DND-41 (cell line): Measurements from ENCODE around the gene SNAPC1.

ENCODE experiments used
- ATAC-seq: fragments of 200-7000 bp; cut with Tn5 transposase; 3 replicates; pipeline ENCODE4 v1.9.1; 2021; ENCODE audit warnings: low read depth; ENCODE audit not compliant: insufficient read depth
- DNase-seq: peaks from one replicate; pipeline ENCODE4 v3.0.0-alpha.2; 2020
- H2AFZ ChIP-seq: 2 replicates; pipeline ENCODE4 v1.6.0; 2012; ENCODE audit warnings: low read depth, low read length
- H3K27ac ChIP-seq: 2 replicates; pipeline ENCODE4 v1.5.1; 2012; ENCODE audit warnings: low read length, inconsistent platforms
- H3K27me3 ChIP-seq: fragments of 200-600 bp; sonication (generic); 2 replicates; pipeline ENCODE4 v1.6.0; 2012; ENCODE audit warnings: low read length, mild to moderate bottlenecking, inconsistent platforms; ENCODE audit not compliant: insufficient read depth, poor library complexity
- H3K36me3 ChIP-seq: 2 replicates; pipeline ENCODE4 v1.5.1; 2012; ENCODE audit warnings: low read length, inconsistent platforms; ENCODE audit not compliant: insufficient read depth
- H3K4me1 ChIP-seq: 2 replicates; pipeline ENCODE4 v1.5.1; 2012; ENCODE audit warnings: mild to moderate bottlenecking, low read length; ENCODE audit not compliant: insufficient read depth
- H3K4me2 ChIP-seq: 2 replicates; pipeline ENCODE4 v1.6.0; 2012; ENCODE audit warnings: mild to moderate bottlenecking, moderate library complexity, low read length, inconsistent platforms; ENCODE audit not compliant: insufficient read depth
- H3K4me3 ChIP-seq, 2 experiments: fragments of 200-600 bp in 1 of 2; shearing (Covaris generic) in 1 of 2; 2 replicates each; pipeline ENCODE4 v1.5.1; 2012 to 2016; ENCODE audit warnings: inconsistent platforms in 2 of 2, low read length in 2 of 2, mild to moderate bottlenecking in 2 of 2, low read depth in 1 of 2, moderate library complexity in 1 of 2
- H3K79me2 ChIP-seq: 2 replicates; pipeline ENCODE4 v1.6.0; 2012; ENCODE audit warnings: low read length, inconsistent platforms; ENCODE audit not compliant: insufficient read depth
- H3K9ac ChIP-seq: 2 replicates; pipeline ENCODE4 v1.6.0; 2012; ENCODE audit warnings: low read depth, mild to moderate bottlenecking, inconsistent platforms, low read length, moderate library complexity
- H3K9me3 ChIP-seq: 2 replicates; pipeline ENCODE4 v1.5.1; 2012; ENCODE audit warnings: low read length, moderate library complexity, mild to moderate bottlenecking, inconsistent platforms; ENCODE audit not compliant: insufficient read depth, severe bottlenecking
- H4K20me1 ChIP-seq: 2 replicates; pipeline ENCODE4 v1.6.0; 2012; ENCODE audit warnings: low read length; ENCODE audit not compliant: insufficient read depth
- EZH2 ChIP-seq: IDR thresholded peaks from 3 replicates; pipeline ENCODE4 v1.6.1; 2012; ENCODE audit warnings: borderline replicate concordance, low read depth, mild to moderate bottlenecking, moderate library complexity, low read length, inconsistent platforms; ENCODE audit not compliant: severe bottlenecking
- TF ChIP-seq, protein P1 (sequence below): IDR thresholded peaks from 2 replicates; pipeline ENCODE4 v1.5.1; 2012; ENCODE audit warnings: borderline replicate concordance, low read length, moderate library complexity, mild to moderate bottlenecking; ENCODE audit not compliant: poor library complexity, severe bottlenecking; ENCODE audit errors: extremely low read depth

The SNAPC1 gene

GRCh38 chr14:61841145-61841544, 78.9 kb downstream of the SNAPC1 start:
- no peaks in the 10 kb centered on the region for H3K79me2 ChIP-seq
- H4K20me1 ChIP-seq: no peaks in the 10 kb centered on the region
- no peak overlapping the region for H3K27ac ChIP-seq
- ATAC-seq (no peak), DNase-seq (no peak)
- H3K4me1 ChIP-seq: no peaks in the 10 kb centered on the region
- H2AFZ ChIP-seq: no peak overlapping the region
- H3K4me3 ChIP-seq: no peak overlapping the region
- peaks cover 7% of the 10 kb centered on the region for H3K27me3 ChIP-seq
- no peaks in the 10 kb centered on the region for H3K36me3 ChIP-seq
- TF ChIP-seq EZH2: no peak
- TF ChIP-seq, protein P1, sequence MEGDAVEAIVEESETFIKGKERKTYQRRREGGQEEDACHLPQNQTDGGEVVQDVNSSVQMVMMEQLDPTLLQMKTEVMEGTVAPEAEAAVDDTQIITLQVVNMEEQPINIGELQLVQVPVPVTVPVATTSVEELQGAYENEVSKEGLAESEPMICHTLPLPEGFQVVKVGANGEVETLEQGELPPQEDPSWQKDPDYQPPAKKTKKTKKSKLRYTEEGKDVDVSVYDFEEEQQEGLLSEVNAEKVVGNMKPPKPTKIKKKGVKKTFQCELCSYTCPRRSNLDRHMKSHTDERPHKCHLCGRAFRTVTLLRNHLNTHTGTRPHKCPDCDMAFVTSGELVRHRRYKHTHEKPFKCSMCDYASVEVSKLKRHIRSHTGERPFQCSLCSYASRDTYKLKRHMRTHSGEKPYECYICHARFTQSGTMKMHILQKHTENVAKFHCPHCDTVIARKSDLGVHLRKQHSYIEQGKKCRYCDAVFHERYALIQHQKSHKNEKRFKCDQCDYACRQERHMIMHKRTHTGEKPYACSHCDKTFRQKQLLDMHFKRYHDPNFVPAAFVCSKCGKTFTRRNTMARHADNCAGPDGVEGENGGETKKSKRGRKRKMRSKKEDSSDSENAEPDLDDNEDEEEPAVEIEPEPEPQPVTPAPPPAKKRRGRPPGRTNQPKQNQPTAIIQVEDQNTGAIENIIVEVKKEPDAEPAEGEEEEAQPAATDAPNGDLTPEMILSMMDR: no peak
- no peak overlapping the region for H3K4me2 ChIP-seq
- no peaks in the 10 kb centered on the region for H3K9me3 ChIP-seq
- no peak overlapping the region for H3K9ac ChIP-seq
